Breast epithelium (tissue), 4 donors: ENCODE results near the gene B3GNT7. TPM values are rescaled to one million over a fixed set of nuclear protein-coding genes. Genes with fewer than 3 reads are reported as not detected.

Source experiments
- DNase-seq, 2 donors: peaks; one replicate each; pipeline ENCODE4 v3.0.0-alpha.2; 2019; ENCODE audit warnings: low spot score in 2 of 2
- H3K27ac ChIP-seq, 2 donors: fragments of 200-600 bp; sonication (generic) in 1 of 2; one replicate each; pipeline ENCODE4 v1.5.1; 2016 to 2019; ENCODE audit warnings: mild to moderate bottlenecking in 1 of 2
- H3K27me3 ChIP-seq, 2 donors: fragments of 200-600 bp; sonication (generic) in 1 of 2; one replicate each; pipeline versions ENCODE4 v1.5.1 to v1.6.0; 2017 to 2019; ENCODE audit warnings: control low read depth in 1 of 2, mild to moderate bottlenecking in 1 of 2
- H3K36me3 ChIP-seq: fragments of 200-600 bp; one replicate; pipeline ENCODE4 v1.5.1; 2019
- H3K4me1 ChIP-seq, 2 donors: fragments of 200-600 bp; sonication (generic); one replicate each; pipeline ENCODE4 v1.5.1; 2016 to 2019; ENCODE audit warnings: control low read depth in 1 of 2
- H3K4me3 ChIP-seq, 3 donors: fragments of 200-600 bp; sonication (generic); 1 replicate in 2 of 3; 2 replicates in 1 of 3; pipeline ENCODE4 v1.5.1; 2016 to 2019; ENCODE audit warnings: mild to moderate bottlenecking in 3 of 3, moderate library complexity in 2 of 3
- H3K9me3 ChIP-seq, 2 donors: fragments of 200-600 bp; sonication (generic) in 1 of 2; one replicate each; pipeline ENCODE4 v1.5.1; 2016 to 2019; ENCODE audit warnings: control low read depth in 1 of 2
- CTCF ChIP-seq, 3 donors: fragments of 450-650 bp; IDR thresholded peaks; one replicate each; pipeline ENCODE4 v1.5.1; 2016 to 2017; ENCODE audit warnings: antibody characterized with exemption in 3 of 3, mild to moderate bottlenecking in 3 of 3, moderate library complexity in 3 of 3
- POLR2A ChIP-seq: fragments of 450-650 bp; IDR thresholded peaks from one replicate; pipeline ENCODE4 v1.6.1; 2016; ENCODE audit warnings: antibody characterized with exemption, mild to moderate bottlenecking, moderate library complexity
- POLR2AphosphoS5 ChIP-seq, 3 donors: sonication (generic); formaldehyde crosslinking; IDR thresholded peaks; one replicate each; pipeline ENCODE4 v1.6.1; 2017; ENCODE audit warnings: antibody characterized with exemption in 3 of 3
- intact Hi-C: fragments of 100-400 bp; cut with DNase I; formaldehyde crosslinking; loops from one replicate; pipeline ENCODE4 v1.15.1; 2023; ENCODE audit warnings: low total_unique reads
- total RNA-seq, 3 donors: library from RNA; depleted of rRNA; stranded (reverse); fragments of >200 nt; gene quantifications; one replicate each; pipeline ENCODE4 v1.1.0, GENCODE V29; 2016

The B3GNT7 gene
- total RNA-seq, 3 donors from 2014 or later: 1.3 to 5.3 (median 2.3) TPM

GRCh38 chr2:231385429-231385828, 10.1 kb upstream of the B3GNT7 start:
- intact Hi-C loops: no loop called here
- H3K27ac ChIP-seq: no peak overlapping the region
- H3K36me3 ChIP-seq: no peaks in the 10 kb centered on the region
- no peak overlapping the region for H3K4me3 ChIP-seq
- no peak for DNase-seq
- no peak for TF ChIP-seq POLR2A
- TF ChIP-seq POLR2AphosphoS5 (IDR thresholded peaks at IDR 0.05): no peak
- TF ChIP-seq CTCF (IDR thresholded peaks at IDR 0.05): no peak
- no peaks in the 10 kb centered on the region for H3K9me3 ChIP-seq
- H3K27me3 ChIP-seq: no peaks in the 10 kb centered on the region
- no peaks in the 10 kb centered on the region for H3K4me1 ChIP-seq

- Histone ChIP-seq H3K27me3 (no peaks in the 10 kb centered on the region), H3K4me3 (no peak overlapping the region), H3K4me1 (no peaks in the 10 kb centered on the region), H3K36me3 (no peaks in the 10 kb centered on the region), H3K9me3 (no peaks in the 10 kb centered on the region), H3K27ac (no peak overlapping the region)
- DNase-seq: no peak
- TF ChIP-seq POLR2A (no peak), POLR2AphosphoS5 (IDR thresholded peaks at IDR 0.05) (no peak)
- intact Hi-C loops: no loop called here
Measured at GRCh38 chr2:231386446-231386845, 9.1 kb upstream of the B3GNT7 start.

GRCh38 chr2:231387904-231388724, 7.4 kb upstream of the B3GNT7 start:
- Histone ChIP-seq H3K27ac (peak overlapping the region; percentile 52 to 61), H3K36me3 (no peaks in the 10 kb centered on the region), H3K27me3 (no peaks in the 10 kb centered on the region), H3K9me3 (no peaks in the 10 kb centered on the region), H3K4me3 (no peak overlapping the region), H3K4me1 (no peaks in the 10 kb centered on the region)
- peak in 1 of 2 donors; percentile 40 for DNase-seq
- no peak for TF ChIP-seq CTCF (IDR thresholded peaks at IDR 0.05)
- no peak for TF ChIP-seq POLR2AphosphoS5 (IDR thresholded peaks at IDR 0.05)
- TF ChIP-seq POLR2A: no peak
- intact Hi-C loops: no loop called here

GRCh38 chr2:231388725-231389346, 6.7 kb upstream of the B3GNT7 start:
- DNase-seq: no peak
- intact Hi-C loops: no loop called here
- Histone ChIP-seq H3K27ac (peak overlapping the region; percentile 52 to 61), H3K4me1 (no peaks in the 10 kb centered on the region), H3K27me3 (no peaks in the 10 kb centered on the region), H3K36me3 (no peaks in the 10 kb centered on the region), H3K9me3 (no peaks in the 10 kb centered on the region), H3K4me3 (no peak overlapping the region)
- no peak for TF ChIP-seq POLR2A
- TF ChIP-seq POLR2AphosphoS5 (IDR thresholded peaks at IDR 0.05): no peak
- no peak for TF ChIP-seq CTCF (IDR thresholded peaks at IDR 0.05)

GRCh38 chr2:231390667-231391066, 4.8 kb upstream of the B3GNT7 start:
- no peak for DNase-seq
- Histone ChIP-seq H3K27me3 (peaks cover 0 to 7% of the 10 kb centered on the region in 2 donors), H3K36me3 (no peaks in the 10 kb centered on the region), H3K9me3 (no peaks in the 10 kb centered on the region), H3K4me3 (no peak overlapping the region), H3K27ac (no peak overlapping the region), H3K4me1 (peaks cover 0 to 6% of the 10 kb centered on the region in 2 donors)
- intact Hi-C loops: no loop called here
- TF ChIP-seq CTCF (IDR thresholded peaks at IDR 0.05) (no peak), POLR2AphosphoS5 (IDR thresholded peaks at IDR 0.05) (no peak), POLR2A (no peak)
